HFFc6 (cell line): ENCODE measurements around the gene PYROXD2. TPM values are rescaled to one million over a fixed set of nuclear protein-coding genes. Genes with fewer than 3 reads are reported as not detected.
"Not testable (repeated sequence)": the region's sequence is repeated elsewhere in the genome, so short reads cannot be mapped to it uniquely, and the experiment has no call there.

Experiments
- DNase-seq: peaks from one replicate; pipeline ENCODE4 v3.0.0-alpha.2; 2018
- H3K27ac Mint-ChIP-seq: 2 replicates; pipeline ENCODE4 v1.8.0; 2020; ENCODE audit warnings: mild to moderate bottlenecking, mixed read lengths
- H3K27me3 Mint-ChIP-seq: 2 replicates; pipeline ENCODE4 v1.8.0; 2021; ENCODE audit warnings: mild to moderate bottlenecking, moderate library complexity, mixed read lengths; ENCODE audit not compliant: insufficient read depth
- H3K36me3 Mint-ChIP-seq: 2 replicates; pipeline ENCODE4 v1.8.0; 2021; ENCODE audit warnings: low read depth, mixed read lengths
- H3K4me1 Mint-ChIP-seq: 2 replicates; pipeline ENCODE4 v1.8.0; 2020; ENCODE audit warnings: low read depth, mixed read lengths
- H3K4me3 Mint-ChIP-seq: 2 replicates; pipeline ENCODE4 v1.8.0; 2020; ENCODE audit warnings: mild to moderate bottlenecking, moderate library complexity, mixed read lengths
- H3K9me3 Mint-ChIP-seq: 2 replicates; pipeline ENCODE4 v1.8.0; 2020; ENCODE audit warnings: mild to moderate bottlenecking, mixed read lengths
- CTCF ChIP-seq: fragments of 200-600 bp; sonication (generic); IDR thresholded peaks from 2 replicates; pipeline ENCODE4 v1.5.0; 2021; ENCODE audit warnings: antibody characterized with exemption, mild to moderate bottlenecking
- total RNA-seq, 6 experiments: library from RNA; stranded (reverse); fragmentation: NEBNext Ultra II Directional; extraction: Animal tissue kit (Norgen Biotek cat#: 25700); gene quantifications; 2 replicates in 1 of 6; 3 replicates in 5 of 6; pipeline ENCODE4 v1.2.3, GENCODE V29; 2021

Gene PYROXD2
- total RNA-seq, 6 experiments from 2014 or later: 7.6 to 10.3 (median 8.9) TPM

- DNase-seq: peak; percentile 98
- Mint-ChIP-seq H3K4me1 (peaks cover 60% of the 10 kb centered on the region), H3K4me3 (peak overlapping the region; percentile 72), H3K9me3 (peaks cover 17% of the 10 kb centered on the region), H3K27ac (peak overlapping the region; percentile 92), H3K27me3 (peaks cover 3% of the 10 kb centered on the region; the same call in 1 of the 2 replicates), H3K36me3 (peaks cover 15% of the 10 kb centered on the region)
- no peak for TF ChIP-seq CTCF
Measured at GRCh38 chr10:98349508-98349922, 65.5 kb downstream of the PYROXD2 start.

GRCh38 chr10:98346847-98347246 lies 68.1 kb downstream of the PYROXD2 start:
- peaks cover 3% of the 10 kb centered on the region for H3K27me3 Mint-ChIP-seq
- H3K4me1 Mint-ChIP-seq: peaks cover 53% of the 10 kb centered on the region
- TF ChIP-seq CTCF: no peak
- peaks cover 15% of the 10 kb centered on the region for H3K36me3 Mint-ChIP-seq
- no peak overlapping the region for H3K4me3 Mint-ChIP-seq
- H3K27ac Mint-ChIP-seq: no peak overlapping the region
- DNase-seq: no peak
- peaks cover 17% of the 10 kb centered on the region for H3K9me3 Mint-ChIP-seq

GRCh38 chr10:98344589-98345038 lies 70.4 kb downstream of the PYROXD2 start:
- peaks cover 17% of the 10 kb centered on the region for H3K9me3 Mint-ChIP-seq
- no peak overlapping the region for H3K27ac Mint-ChIP-seq
- peaks cover 1% of the 10 kb centered on the region for H3K27me3 Mint-ChIP-seq
- no peak overlapping the region for H3K4me3 Mint-ChIP-seq
- DNase-seq: peak; percentile 24
- peaks cover 60% of the 10 kb centered on the region for H3K4me1 Mint-ChIP-seq
- TF ChIP-seq CTCF: no peak
- H3K36me3 Mint-ChIP-seq: peaks cover 15% of the 10 kb centered on the region

GRCh38 chr10:98341701-98342100 lies 73.3 kb downstream of the PYROXD2 start:
- not testable (repeated sequence) for H3K4me3 Mint-ChIP-seq, H3K36me3 Mint-ChIP-seq, H3K27ac Mint-ChIP-seq, H3K9me3 Mint-ChIP-seq, H3K27me3 Mint-ChIP-seq, DNase-seq
- peaks cover 55% of the 10 kb centered on the region for H3K4me1 Mint-ChIP-seq

GRCh38 chr10:98340940-98341310 lies 74.1 kb downstream of the PYROXD2 start:
- TF ChIP-seq CTCF: no peak; the same call in 1 of the 2 replicates

GRCh38 chr10:98340261-98340939 lies 74.6 kb downstream of the PYROXD2 start:
- no peak for DNase-seq
- H3K4me1 Mint-ChIP-seq: peaks cover 54% of the 10 kb centered on the region

More at GRCh38 chr10:98340940-98341310, 74.1 kb downstream of the PYROXD2 start:
- Mint-ChIP-seq H3K9me3 (peaks cover under 1% of the 10 kb centered on the region), H3K36me3 (0 out of 2 replicates have a peak, but pooled peaks cover under 1% of the 10 kb centered on the region), H3K27me3 (peaks cover 4% of the 10 kb centered on the region), H3K4me3 (no peak overlapping the region), H3K4me1 (peaks cover 55% of the 10 kb centered on the region), H3K27ac (peak overlapping the region; percentile 30; the same call in 1 of the 2 replicates)
- DNase-seq: no peak

More at GRCh38 chr10:98340261-98340939, 74.6 kb downstream of the PYROXD2 start:
- Mint-ChIP-seq H3K27me3 (peaks cover 4% of the 10 kb centered on the region), H3K4me3 (peak overlapping the region; percentile 33; the same call in 1 of the 2 replicates), H3K36me3 (no peaks in the 10 kb centered on the region), H3K27ac (peak overlapping the region; percentile 30; the same call in 1 of the 2 replicates), H3K9me3 (no peaks in the 10 kb centered on the region)
- TF ChIP-seq CTCF: no peak
